Smooth muscle cell (in vitro differentiated cells): Measurements from ENCODE around the gene B4GALT6. TPM values are rescaled to one million over a fixed set of nuclear protein-coding genes. Genes with fewer than 3 reads are reported as not detected.

Source experiments
- DNase-seq: peaks from one replicate; lab custom pipeline; 2025; ENCODE audit not compliant: unreplicated experiment; lab: John Stamatoyannopoulos, UW
- H2AFZ ChIP-seq: fragments of 200-600 bp; sonication (generic); 2 replicates; pipeline ENCODE4 v1.6.0; 2016; ENCODE audit warnings: antibody characterized with exemption, low read depth, mild to moderate bottlenecking
- H3F3A ChIP-seq: fragments of 200-600 bp; sonication (generic); 2 replicates; pipeline ENCODE4 v1.6.0; 2017; ENCODE audit warnings: antibody characterized with exemption, low read depth
- H3K27ac ChIP-seq: fragments of 200-600 bp; sonication (generic); 2 replicates; pipeline ENCODE4 v1.5.1; 2016; ENCODE audit warnings: low read depth, mild to moderate bottlenecking
- H3K27me3 ChIP-seq: fragments of 200-600 bp; sonication (generic); 2 replicates; pipeline ENCODE4 v1.6.1; 2016; ENCODE audit warnings: low read depth, mild to moderate bottlenecking
- H3K36me3 ChIP-seq: fragments of 200-600 bp; sonication (generic); 2 replicates; pipeline ENCODE4 v1.5.1; 2016; ENCODE audit warnings: low read depth
- H3K4me1 ChIP-seq: fragments of 200-600 bp; sonication (generic); 2 replicates; pipeline ENCODE4 v1.5.1; 2016; ENCODE audit warnings: low read depth
- H3K4me2 ChIP-seq: fragments of 200-600 bp; sonication (generic); 2 replicates; pipeline ENCODE4 v1.6.0; 2016; ENCODE audit warnings: mild to moderate bottlenecking
- H3K4me3 ChIP-seq: fragments of 200-600 bp; sonication (generic); 2 replicates; pipeline ENCODE4 v1.5.1; 2016; ENCODE audit warnings: mild to moderate bottlenecking
- H3K79me2 ChIP-seq: fragments of 200-600 bp; sonication (generic); 2 replicates; pipeline ENCODE4 v1.6.0; 2016; ENCODE audit warnings: low read depth, mild to moderate bottlenecking
- H3K9ac ChIP-seq: fragments of 200-600 bp; sonication (generic); 2 replicates; pipeline ENCODE4 v1.6.0; 2016; ENCODE audit warnings: low read depth
- H3K9me3 ChIP-seq: fragments of 200-600 bp; sonication (generic); replicated peaks from 2 replicates; pipeline ENCODE4 v1.5.1; 2016; ENCODE audit warnings: low read depth
- H4K20me1 ChIP-seq: fragments of 200-600 bp; sonication (generic); 2 replicates; pipeline ENCODE4 v1.6.0; 2016; ENCODE audit warnings: low read depth
- WGBS: methylation state at CpG from one replicate; pipeline ENCODE4 v1.1.7; 2016; ENCODE audit warnings: low lambda C conversion rate; 5-methylcytosine and 5-hydroxymethylcytosine counted together
- polyA plus RNA-seq: library from polyadenylated mRNA; unstranded; fragments of >200 nt; fragmentation: Nextera tagmentation; extraction: Ambion mirVana; gene quantifications from 2 replicates; pipeline ENCODE4 v1.2.1, GENCODE V29; 2016
- total RNA-seq: library from RNA; depleted of rRNA; stranded (reverse); fragments of >200 nt; gene quantifications from 2 replicates; pipeline ENCODE4 v1.2.3, GENCODE V29; 2014
- TF ChIP-seq, protein P1 (sequence below): fragments of 200-600 bp; sonication (generic); IDR thresholded peaks from 2 replicates; pipeline ENCODE4 v1.5.1; 2017; ENCODE audit warnings: borderline replicate concordance, mild to moderate bottlenecking, antibody characterized with exemption; ENCODE audit not compliant: insufficient read depth, poor library complexity, severe bottlenecking

B4GALT6 gene
- total and polyA plus RNA-seq, 2 experiments from 2014 or later: 4.0 to 15.1 TPM

DNA sequence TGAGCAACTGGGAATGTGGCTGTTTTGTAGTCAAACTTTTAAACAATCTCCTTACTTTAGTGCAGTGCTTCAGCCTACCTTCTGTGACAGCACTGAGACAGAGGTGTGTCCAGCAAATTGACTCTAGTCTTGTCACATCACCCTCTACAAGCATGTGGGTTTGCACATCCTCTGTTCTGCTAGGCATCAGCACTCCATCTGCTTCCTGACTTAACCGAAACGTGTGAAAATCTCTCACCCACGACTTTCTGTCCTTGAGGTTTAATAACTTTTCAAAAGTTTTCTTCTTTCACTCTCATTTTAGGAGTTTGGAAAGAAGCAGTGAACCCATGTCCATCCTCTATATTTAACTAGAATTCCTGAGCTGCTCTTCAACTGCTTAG is 50.1 kb downstream of the B4GALT6 start:
- Histone ChIP-seq H2AFZ (no peak overlapping the region), H3K4me3 (no peak overlapping the region), H3K27ac (no peak overlapping the region), H4K20me1 (no peaks in the 10 kb centered on the region), H3K36me3 (peaks cover 7% of the 10 kb centered on the region), H3K27me3 (no peaks in the 10 kb centered on the region), H3K9me3 (no peaks in the 10 kb centered on the region), H3F3A (no peaks in the 10 kb centered on the region), H3K9ac (no peak overlapping the region), H3K79me2 (no peaks in the 10 kb centered on the region), H3K4me2 (no peak overlapping the region), H3K4me1 (no peaks in the 10 kb centered on the region)
- DNase-seq: no peak
- TF ChIP-seq, protein P1, sequence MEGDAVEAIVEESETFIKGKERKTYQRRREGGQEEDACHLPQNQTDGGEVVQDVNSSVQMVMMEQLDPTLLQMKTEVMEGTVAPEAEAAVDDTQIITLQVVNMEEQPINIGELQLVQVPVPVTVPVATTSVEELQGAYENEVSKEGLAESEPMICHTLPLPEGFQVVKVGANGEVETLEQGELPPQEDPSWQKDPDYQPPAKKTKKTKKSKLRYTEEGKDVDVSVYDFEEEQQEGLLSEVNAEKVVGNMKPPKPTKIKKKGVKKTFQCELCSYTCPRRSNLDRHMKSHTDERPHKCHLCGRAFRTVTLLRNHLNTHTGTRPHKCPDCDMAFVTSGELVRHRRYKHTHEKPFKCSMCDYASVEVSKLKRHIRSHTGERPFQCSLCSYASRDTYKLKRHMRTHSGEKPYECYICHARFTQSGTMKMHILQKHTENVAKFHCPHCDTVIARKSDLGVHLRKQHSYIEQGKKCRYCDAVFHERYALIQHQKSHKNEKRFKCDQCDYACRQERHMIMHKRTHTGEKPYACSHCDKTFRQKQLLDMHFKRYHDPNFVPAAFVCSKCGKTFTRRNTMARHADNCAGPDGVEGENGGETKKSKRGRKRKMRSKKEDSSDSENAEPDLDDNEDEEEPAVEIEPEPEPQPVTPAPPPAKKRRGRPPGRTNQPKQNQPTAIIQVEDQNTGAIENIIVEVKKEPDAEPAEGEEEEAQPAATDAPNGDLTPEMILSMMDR: no peak
- 76% methylated on average over 3 of the region's 3 CpGs for WGBS

DNA sequence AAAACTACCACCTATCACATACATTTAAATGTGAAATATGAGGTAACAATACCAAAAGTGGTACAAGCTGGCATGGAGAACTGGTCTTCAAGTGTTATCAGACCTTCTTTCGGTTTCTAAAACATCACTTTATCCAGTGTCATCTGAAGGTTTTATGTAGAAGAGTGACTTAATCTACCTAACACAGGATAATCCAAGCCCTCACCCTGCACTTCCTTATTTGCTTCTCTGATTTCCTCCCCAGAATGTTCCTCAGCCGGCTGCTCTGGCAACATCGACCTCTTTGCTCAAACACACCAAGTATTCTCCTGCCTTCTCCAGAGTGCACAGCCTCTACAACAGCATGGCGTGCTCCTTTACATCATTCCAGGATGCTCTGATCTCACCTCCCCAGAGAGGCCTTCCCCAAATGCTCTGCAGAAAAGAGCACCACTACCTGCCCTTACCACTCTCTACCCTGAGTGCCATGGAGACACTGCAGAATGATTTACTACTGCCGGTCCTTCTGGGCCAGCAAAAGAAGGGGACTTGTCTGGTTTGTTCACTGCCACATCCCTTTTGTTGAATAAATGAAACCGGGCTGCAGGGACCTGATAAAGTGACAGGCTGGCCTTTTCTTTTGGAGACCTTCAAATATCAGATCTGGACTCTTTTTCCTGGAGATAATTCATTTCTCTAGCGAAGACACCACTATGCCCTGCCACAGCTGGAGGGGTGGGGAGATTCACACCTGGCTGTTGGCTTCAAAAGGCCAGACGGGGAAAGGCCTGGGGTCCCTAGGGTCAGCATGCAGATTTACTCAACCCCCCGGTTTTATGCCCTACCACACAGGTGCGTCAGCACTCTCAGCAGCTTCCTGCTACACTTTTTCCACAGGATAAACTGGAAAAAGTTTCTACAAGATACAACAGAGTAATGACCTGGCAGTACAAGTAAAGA is 50.7 kb downstream of the B4GALT6 start:
- no peak overlapping the region for H3K27ac ChIP-seq
- no peak overlapping the region for H3K4me3 ChIP-seq
- no peaks in the 10 kb centered on the region for H3K9me3 ChIP-seq
- no peak for DNase-seq
- no peak overlapping the region for H2AFZ ChIP-seq
- no peaks in the 10 kb centered on the region for H3K79me2 ChIP-seq
- H3K36me3 ChIP-seq: peaks cover 7% of the 10 kb centered on the region
- TF ChIP-seq, protein P1: no peak
- H3K4me2 ChIP-seq: no peak overlapping the region
- H4K20me1 ChIP-seq: no peaks in the 10 kb centered on the region
- H3F3A ChIP-seq: no peaks in the 10 kb centered on the region
- no peaks in the 10 kb centered on the region for H3K27me3 ChIP-seq
- WGBS: 94% methylated on average over 10 of the region's 10 CpGs
- H3K9ac ChIP-seq: no peak overlapping the region
- no peaks in the 10 kb centered on the region for H3K4me1 ChIP-seq

GRCh38 chr18:31632356-31632755 is 52.0 kb downstream of the B4GALT6 start:
- TF ChIP-seq, protein P1: no peak

More at GRCh38 chr18:31632356-31632755, 52.0 kb downstream of the B4GALT6 start:
- Histone ChIP-seq H3K4me2 (no peak overlapping the region), H4K20me1 (no peaks in the 10 kb centered on the region), H2AFZ (no peak overlapping the region), H3K9ac (no peak overlapping the region), H3K4me3 (no peak overlapping the region), H3K9me3 (no peaks in the 10 kb centered on the region), H3K79me2 (no peaks in the 10 kb centered on the region), H3F3A (no peaks in the 10 kb centered on the region), H3K36me3 (peaks cover under 1% of the 10 kb centered on the region), H3K27ac (no peak overlapping the region), H3K4me1 (no peaks in the 10 kb centered on the region), H3K27me3 (no peaks in the 10 kb centered on the region)
- no peak for DNase-seq
- 94% methylated on average over 1 of the region's 1 CpG for WGBS
